ENCODE data around the gene C22orf15.

The C22orf15 gene

DNA sequence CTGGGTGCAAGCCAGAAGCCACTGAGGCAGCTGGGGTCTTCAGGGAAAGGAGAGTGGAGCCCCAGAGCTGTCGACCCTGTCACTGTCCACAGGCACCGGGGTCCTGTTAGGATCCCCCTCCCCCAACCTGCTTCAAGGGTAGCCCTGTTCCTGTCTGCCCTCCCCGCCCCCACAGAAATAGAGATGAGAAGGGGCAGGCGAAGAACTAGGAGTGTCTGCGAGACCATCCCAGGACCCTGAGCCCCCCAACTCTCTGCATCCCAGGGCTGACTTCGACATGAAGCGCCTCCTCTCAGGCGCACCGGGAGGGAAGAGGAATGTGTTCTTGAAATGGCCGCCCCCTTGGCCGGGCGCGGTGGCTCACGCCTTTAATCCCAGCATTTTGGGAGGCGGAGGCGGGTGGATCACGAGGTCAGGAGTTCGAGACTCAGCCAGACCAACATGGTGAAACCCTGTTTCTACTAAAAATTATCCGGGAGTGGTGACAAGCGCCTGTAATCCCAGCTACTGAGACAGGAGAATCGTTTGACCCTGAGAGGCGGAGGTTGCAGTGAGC lies 11.3 kb upstream of the C22orf15 start:
- peak overlapping the region; percentile 66 to 93 for H3K4me3 ChIP-seq (replicated peaks in 1 of 2; ENCODE audit: low read depth in 2 of 2, low read length in 2 of 2)
- TF ChIP-seq, protein P1, sequence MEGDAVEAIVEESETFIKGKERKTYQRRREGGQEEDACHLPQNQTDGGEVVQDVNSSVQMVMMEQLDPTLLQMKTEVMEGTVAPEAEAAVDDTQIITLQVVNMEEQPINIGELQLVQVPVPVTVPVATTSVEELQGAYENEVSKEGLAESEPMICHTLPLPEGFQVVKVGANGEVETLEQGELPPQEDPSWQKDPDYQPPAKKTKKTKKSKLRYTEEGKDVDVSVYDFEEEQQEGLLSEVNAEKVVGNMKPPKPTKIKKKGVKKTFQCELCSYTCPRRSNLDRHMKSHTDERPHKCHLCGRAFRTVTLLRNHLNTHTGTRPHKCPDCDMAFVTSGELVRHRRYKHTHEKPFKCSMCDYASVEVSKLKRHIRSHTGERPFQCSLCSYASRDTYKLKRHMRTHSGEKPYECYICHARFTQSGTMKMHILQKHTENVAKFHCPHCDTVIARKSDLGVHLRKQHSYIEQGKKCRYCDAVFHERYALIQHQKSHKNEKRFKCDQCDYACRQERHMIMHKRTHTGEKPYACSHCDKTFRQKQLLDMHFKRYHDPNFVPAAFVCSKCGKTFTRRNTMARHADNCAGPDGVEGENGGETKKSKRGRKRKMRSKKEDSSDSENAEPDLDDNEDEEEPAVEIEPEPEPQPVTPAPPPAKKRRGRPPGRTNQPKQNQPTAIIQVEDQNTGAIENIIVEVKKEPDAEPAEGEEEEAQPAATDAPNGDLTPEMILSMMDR (IDR thresholded peaks at IDR 0.05; ENCODE audit: low read depth, low read length), result no peak
- peak in 1 of 2 donors; percentile 36 for DNase-seq (ENCODE audit: low read depth in 2 of 2)

DNA sequence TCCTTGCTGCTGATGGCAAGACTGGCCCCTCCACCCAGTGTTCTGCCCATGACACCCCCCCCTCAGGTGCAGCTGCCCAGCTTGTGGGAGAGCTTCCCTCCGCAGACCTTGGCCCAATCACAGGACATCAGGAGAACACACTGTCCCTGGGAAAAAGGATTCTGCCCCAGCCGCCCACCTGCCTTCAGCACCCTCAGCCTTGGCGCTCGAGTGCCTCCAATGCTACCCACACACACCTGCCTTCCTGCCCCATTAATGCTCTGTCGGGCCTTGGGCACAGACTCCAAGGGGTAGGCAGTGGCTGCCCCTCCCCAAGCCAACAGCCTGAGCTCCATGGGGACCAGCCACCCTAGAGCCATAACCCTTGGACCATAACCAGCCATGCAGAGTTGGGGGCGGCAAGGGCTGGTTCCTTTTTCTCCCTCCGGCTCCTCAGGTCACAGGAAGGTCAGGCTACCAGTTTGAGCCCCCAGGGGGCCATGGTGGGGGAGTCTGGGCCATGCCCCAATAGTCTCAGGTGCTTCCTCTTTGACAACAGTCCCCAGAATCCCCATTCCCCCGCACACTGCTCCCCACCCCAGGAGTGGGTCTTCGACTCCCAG lies 10.6 kb upstream of the C22orf15 start:
- DNase-seq (ENCODE audit: low read depth in 2 of 2), result no peak
- TF ChIP-seq, protein P1 (IDR thresholded peaks at IDR 0.05; ENCODE audit: low read depth, low read length), result no peak
- H3K4me3 ChIP-seq (replicated peaks in 1 of 2; ENCODE audit: low read depth in 2 of 2, low read length in 2 of 2), result no peak overlapping the region

DNA sequence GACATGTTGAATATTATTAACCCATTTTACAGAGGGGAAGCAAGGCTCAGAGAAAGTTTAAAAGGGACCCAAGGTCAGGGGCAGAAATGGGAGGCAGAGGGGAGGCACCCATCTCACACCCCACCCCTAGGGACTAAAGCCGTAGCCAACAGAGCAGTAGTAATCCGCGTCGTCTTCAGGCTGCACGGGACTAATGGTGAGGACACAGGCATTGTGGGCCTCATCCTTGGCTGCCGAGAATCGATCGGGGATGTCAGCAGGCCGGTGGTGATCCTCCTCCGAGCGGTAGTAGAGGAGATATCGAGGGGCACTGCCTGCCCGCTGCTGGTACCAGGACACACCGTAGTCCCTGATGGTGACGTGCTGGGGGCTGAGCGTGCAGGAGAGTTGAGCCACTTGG lies 10.0 kb upstream of the C22orf15 start:
- TF ChIP-seq, protein P1 (IDR thresholded peaks at IDR 0.05; ENCODE audit: low read depth, low read length), result no peak
- H3K4me3 ChIP-seq (replicated peaks in 1 of 2; ENCODE audit: low read depth in 2 of 2, low read length in 2 of 2), result no peak overlapping the region
- no peak for DNase-seq (ENCODE audit: low read depth in 2 of 2)

DNA sequence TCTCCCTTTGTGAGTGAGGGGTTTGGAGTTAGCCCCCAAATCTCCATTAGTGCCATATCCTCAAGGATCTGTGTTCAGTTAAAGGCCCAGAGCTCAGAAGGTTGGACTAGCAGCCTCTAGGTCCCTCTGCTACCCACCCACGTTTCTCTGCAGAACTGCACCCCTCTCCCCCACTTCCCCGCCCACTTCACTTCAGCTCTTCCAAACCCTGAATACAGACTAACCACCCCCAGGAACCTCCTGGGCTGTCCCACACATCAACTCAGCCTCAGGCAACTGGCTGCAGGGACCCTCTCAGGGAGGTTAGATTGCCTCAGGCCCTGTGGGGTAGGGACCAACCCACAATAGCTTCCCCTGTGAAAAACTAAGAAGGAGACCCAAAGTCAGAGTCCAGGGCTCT lies 9.4 kb upstream of the C22orf15 start:
- DNase-seq (ENCODE audit: low read depth in 2 of 2), result no peak
- TF ChIP-seq, protein P1 (IDR thresholded peaks at IDR 0.05; ENCODE audit: low read depth, low read length), result no peak
- H3K4me3 ChIP-seq (replicated peaks in 1 of 2; ENCODE audit: low read depth in 2 of 2, low read length in 2 of 2), result no peak overlapping the region

DNA sequence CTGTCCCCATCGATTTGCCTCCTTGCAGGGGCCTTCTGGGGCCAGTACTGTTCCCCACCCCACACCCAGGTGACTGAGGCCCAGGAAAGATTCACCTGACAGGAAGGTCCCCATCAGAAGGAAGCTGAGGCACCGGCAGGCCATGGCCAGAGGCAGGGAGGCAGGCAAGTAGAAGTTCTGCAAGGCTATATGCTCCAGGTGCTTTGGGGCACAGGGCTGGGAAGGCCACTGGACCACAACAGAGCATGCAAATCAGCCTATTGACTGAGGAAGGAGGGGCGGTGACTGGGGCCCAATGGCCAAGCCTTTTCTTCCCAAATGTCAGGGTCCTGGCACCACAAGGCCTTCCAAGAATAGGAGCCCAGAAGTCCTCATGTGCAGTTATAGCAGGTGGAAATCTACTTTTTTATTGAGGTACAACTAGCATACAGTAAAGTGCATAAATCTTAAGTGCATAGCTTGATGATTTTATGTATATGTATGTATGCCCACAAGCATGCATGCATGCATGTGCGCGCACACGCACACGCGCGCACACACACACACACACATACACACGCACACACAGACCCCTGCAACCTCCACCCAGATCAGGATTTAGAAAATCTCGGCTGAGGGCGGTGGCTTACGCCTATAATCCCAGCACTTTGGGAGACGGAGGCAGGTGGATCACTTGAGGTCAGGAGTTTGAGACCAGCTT lies 8.4 kb upstream of the C22orf15 start, which contains the start of gene VPREB3:
TSS of gene VPREB3 (minus strand) at position 206 of the 700 bp plus-strand sequence. CDS start at position 144, 62 bp downstream.
- no peak for DNase-seq (ENCODE audit: low read depth in 2 of 2)
- no peak within 1 kb of the TSS for H3K4me3 ChIP-seq (replicated peaks in 1 of 2; ENCODE audit: low read depth in 2 of 2, low read length in 2 of 2)
- TF ChIP-seq, protein P1 (IDR thresholded peaks at IDR 0.05; ENCODE audit: low read depth, low read length), result no peak

DNA sequence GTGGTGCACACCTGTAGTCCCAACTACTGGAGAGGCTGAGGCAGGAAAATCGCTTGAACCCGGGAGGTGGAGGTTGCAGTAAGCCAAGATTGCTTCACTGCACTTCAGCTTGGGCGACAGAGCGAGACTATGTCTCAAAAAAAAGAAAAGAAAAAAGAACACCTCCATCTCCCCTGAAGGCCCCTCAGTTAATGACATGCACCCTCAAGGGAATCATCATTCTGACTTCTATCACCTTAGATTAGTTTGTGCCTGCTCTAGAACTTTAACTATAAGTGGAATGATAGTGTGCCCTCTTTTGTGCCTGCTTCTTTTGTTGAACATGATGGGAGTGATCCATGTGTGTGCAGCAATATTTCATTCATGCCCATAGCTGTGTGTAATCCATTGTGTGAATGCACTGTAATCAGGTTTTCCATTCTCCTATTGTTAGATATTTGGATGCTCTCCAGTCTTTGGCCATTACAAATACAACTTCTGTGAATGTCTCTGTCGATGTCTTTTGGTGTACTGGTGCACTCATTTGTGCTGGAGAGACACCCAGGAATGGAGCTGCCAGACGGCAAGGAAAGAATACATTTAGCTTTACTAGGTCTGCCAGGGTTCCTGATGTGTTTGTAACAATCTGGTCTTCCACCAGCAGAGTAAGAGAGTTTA lies 7.7 kb upstream of the C22orf15 start:
- peak; percentile 54 to 74 for DNase-seq (ENCODE audit: low read depth in 2 of 2)
- TF ChIP-seq, protein P1 (IDR thresholded peaks at IDR 0.05; ENCODE audit: low read depth, low read length), result no peak

More for the DNA sequence above, 7.7 kb upstream of the C22orf15 start:
- no peak overlapping the region for H3K4me3 ChIP-seq (replicated peaks in 1 of 2; ENCODE audit: low read depth in 2 of 2, low read length in 2 of 2)

All from cardiac fibroblast (primary cell).